SK-N-SH (cell line): ENCODE data around the gene SELE. TPM values are rescaled to one million over a fixed set of nuclear protein-coding genes. Genes with fewer than 3 reads are reported as not detected.

Experiments
- polyA plus RNA-seq, 3 experiments: library from polyadenylated mRNA; depleted of rRNA; stranded (reverse); fragments of >200 nt; gene quantifications; 2 replicates each; pipeline ENCODE4 v1.2.3, GENCODE V29; 2012
- TF ChIP-seq, protein P1 (sequence below): IDR thresholded peaks from 2 replicates; pipeline ENCODE4 v1.4.0; 2012; ENCODE audit warnings: low read depth, borderline replicate concordance

SELE gene
- polyA plus RNA-seq, 1 of the 3 experiments (the other 2 are of a cell fraction), result 0.02 TPM

DNA sequence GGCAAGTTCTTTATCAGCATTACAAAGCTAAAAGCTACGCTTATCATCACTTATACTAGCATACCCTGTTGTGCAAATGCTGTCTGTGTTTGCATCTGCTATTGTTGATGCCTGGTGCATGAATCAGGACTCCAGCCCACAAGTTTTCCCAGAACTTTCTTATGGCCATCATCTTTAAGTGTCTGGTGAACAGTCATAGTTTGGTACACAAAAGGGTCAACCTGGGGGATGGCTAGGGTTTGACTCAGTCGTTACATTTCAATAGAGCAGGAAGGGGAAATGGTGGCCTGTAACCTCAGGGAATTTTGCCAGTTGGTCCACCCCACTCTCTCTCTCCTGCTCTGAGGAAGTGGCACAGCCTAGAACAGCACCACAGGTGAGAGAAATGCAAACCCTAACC is 57.9 kb downstream of the SELE start (continued):
- TF ChIP-seq, protein P1, sequence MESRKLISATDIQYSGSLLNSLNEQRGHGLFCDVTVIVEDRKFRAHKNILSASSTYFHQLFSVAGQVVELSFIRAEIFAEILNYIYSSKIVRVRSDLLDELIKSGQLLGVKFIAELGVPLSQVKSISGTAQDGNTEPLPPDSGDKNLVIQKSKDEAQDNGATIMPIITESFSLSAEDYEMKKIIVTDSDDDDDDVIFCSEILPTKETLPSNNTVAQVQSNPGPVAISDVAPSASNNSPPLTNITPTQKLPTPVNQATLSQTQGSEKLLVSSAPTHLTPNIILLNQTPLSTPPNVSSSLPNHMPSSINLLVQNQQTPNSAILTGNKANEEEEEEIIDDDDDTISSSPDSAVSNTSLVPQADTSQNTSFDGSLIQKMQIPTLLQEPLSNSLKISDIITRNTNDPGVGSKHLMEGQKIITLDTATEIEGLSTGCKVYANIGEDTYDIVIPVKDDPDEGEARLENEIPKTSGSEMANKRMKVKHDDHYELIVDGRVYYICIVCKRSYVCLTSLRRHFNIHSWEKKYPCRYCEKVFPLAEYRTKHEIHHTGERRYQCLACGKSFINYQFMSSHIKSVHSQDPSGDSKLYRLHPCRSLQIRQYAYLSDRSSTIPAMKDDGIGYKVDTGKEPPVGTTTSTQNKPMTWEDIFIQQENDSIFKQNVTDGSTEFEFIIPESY, result no peak

Other genes starting within 250 kb of the SELE start
- 3.4 and 5.5 TPM in 2 replicates for gene SLC19A2, start 248.1 kb downstream of the SELE start, polyA plus RNA-seq (2012; rRNA removed)
- gene F5, start 147.6 kb downstream of the SELE start, polyA plus RNA-seq (2012; rRNA removed), result under 0.01 TPM in 1 of 2 replicates, not detected in the other
- not detected in 2 replicates for gene SELP, start 104.0 kb downstream of the SELE start, polyA plus RNA-seq (2012; rRNA removed)
- gene SELL, start 22.5 kb downstream of the SELE start, polyA plus RNA-seq (2012; rRNA removed), result 0.52 and 0.58 TPM in 2 replicates
- gene METTL18, start 60.8 kb upstream of the SELE start, polyA plus RNA-seq (2012; rRNA removed), result 1.7 and 2.3 TPM in 2 replicates
- gene SCYL3, start 159.8 kb upstream of the SELE start, polyA plus RNA-seq (2012; rRNA removed), result 5.9 and 7.7 TPM in 2 replicates